GM12864 (cell line): ENCODE data around the gene WDR48.

Experiments
- DNase-seq: peaks from one replicate; pipeline ENCODE4 v3.0.0-alpha.2; 2011; ENCODE audit warnings: low read depth
- H3K4me3 ChIP-seq: 2 replicates; pipeline ENCODE4 v1.5.1; 2011; ENCODE audit warnings: mild to moderate bottlenecking, low read depth, low read length, control low read depth
- TF ChIP-seq, protein P1 (sequence below): IDR thresholded peaks from 2 replicates; pipeline ENCODE4 v1.5.1; 2011; ENCODE audit warnings: low read depth, mild to moderate bottlenecking, moderate library complexity, low read length, control low read depth, inconsistent platforms; ENCODE audit errors: missing control alignments

The WDR48 gene

DNA sequence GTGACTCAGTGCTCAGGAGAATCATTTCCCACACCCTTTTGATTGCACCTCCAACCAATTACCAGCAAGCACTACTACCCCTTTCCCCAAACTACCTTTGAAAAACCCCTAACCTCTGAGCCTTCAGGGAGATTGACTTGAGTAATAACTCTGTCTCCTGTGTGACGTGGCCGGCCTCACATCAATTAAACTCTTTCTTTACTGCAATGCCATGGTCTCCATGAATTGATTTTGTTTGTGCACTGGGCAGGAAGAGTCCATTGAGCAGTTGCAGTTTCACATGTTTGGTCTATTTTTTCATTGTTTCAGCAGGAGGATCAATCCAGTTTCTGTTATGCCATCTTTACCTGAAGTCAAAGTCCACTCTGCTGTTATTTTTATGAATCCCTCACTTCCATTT is 32.5 kb upstream of the WDR48 start:
- no peak overlapping the region for H3K4me3 ChIP-seq
- no peak for DNase-seq
- TF ChIP-seq, protein P1, sequence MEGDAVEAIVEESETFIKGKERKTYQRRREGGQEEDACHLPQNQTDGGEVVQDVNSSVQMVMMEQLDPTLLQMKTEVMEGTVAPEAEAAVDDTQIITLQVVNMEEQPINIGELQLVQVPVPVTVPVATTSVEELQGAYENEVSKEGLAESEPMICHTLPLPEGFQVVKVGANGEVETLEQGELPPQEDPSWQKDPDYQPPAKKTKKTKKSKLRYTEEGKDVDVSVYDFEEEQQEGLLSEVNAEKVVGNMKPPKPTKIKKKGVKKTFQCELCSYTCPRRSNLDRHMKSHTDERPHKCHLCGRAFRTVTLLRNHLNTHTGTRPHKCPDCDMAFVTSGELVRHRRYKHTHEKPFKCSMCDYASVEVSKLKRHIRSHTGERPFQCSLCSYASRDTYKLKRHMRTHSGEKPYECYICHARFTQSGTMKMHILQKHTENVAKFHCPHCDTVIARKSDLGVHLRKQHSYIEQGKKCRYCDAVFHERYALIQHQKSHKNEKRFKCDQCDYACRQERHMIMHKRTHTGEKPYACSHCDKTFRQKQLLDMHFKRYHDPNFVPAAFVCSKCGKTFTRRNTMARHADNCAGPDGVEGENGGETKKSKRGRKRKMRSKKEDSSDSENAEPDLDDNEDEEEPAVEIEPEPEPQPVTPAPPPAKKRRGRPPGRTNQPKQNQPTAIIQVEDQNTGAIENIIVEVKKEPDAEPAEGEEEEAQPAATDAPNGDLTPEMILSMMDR, result no peak

DNA sequence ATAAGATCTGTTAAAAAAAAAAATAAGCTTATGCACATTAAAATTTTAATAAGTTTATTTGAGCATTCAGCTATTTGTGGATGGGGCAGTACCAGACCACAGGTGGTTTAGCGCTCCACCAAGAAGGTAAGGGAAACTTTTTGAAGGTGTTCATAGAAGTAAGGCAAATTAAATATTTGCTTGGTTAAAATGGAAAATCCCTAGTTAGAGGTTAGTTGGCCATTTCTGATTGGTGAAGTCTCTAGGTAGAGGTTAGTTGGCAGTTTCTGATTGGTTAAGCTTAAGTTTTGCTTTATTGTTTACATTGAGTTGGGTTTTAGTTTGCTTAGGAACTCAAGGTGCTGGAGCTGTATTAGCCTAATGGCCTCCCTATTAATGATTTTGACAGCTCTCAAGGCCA is 30.8 kb upstream of the WDR48 start:
- TF ChIP-seq, protein P1, result no peak
- no peak overlapping the region for H3K4me3 ChIP-seq
- DNase-seq, result peak; percentile 15

DNA sequence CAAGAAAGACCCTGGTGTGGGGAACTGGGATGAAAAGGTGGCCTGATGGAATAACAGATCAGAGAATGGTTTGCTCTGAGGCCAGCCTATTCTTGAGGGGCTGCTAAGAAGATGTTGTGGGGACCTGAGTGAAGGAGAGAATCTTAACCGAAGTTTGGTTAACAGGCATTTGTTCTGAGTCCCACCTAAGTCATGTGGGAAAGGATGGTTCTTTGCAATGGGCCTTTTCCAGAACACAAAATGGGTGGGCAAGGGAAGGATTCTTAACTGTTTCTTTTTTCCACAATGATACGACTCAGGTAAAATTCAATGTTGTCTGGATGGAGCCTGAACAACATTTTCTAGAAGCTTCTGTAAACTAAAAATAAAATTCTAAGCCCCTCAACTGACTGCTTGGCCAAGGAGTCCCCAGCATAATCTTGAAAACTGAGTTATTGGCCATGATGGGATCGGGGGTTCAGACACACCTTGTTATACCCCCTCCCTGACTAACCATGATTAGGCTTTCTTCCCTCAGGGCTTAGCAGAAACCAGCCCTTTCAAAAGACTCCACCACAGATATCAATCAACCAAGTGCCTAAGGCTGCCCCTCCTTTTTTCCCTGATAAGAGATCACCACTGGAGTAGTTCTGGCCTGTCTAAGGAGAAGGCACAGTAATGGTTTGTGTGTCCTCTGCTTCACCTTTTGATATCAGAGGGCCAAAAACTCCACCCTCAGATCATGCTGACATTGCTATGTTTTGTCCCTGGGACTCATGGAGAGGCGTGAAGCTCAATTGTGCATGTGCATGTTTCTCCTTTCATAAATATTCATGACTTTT is 30.1 kb upstream of the WDR48 start:
- no peak overlapping the region for H3K4me3 ChIP-seq
- no peak for DNase-seq
- TF ChIP-seq, protein P1, result no peak

DNA sequence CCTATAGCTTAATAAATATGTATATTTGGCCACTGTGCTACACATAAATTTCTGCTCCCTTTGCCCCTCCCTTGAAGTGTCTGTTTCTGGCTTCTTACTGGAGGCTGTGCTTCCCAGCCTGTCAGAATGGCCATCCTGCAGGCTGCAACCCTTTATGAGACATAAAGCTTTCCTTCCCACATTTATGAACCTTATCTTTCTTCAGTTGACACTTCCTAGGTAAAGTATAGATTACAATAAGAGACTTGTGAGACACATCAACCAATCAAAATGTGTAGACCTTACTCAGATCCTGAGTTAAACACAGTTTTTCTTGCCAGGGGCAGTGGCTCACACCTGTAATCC is 29.6 kb upstream of the WDR48 start:
- DNase-seq, result no peak
- TF ChIP-seq, protein P1, result no peak
- no peak overlapping the region for H3K4me3 ChIP-seq

DNA sequence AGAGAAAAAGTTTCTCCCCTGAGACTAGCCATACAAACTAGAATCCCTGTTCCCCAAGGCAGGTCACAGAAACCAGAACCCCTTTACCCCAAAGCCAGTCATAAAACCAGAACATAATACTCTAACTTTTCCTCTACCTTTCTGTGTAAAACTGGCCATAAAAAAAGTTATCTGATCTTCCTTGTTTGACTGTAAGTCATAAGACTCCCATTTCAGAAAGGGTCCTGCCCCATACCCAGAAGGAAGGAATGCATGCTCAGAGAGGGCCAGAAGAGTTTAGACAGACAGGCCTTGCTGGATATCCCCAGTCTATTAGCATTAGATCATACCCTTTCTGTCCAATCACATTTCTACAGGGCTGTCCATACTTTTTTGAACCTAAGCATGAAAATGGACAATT is 27.3 kb upstream of the WDR48 start:
- no peak overlapping the region for H3K4me3 ChIP-seq
- TF ChIP-seq, protein P1, result no peak
- no peak for DNase-seq

DNA sequence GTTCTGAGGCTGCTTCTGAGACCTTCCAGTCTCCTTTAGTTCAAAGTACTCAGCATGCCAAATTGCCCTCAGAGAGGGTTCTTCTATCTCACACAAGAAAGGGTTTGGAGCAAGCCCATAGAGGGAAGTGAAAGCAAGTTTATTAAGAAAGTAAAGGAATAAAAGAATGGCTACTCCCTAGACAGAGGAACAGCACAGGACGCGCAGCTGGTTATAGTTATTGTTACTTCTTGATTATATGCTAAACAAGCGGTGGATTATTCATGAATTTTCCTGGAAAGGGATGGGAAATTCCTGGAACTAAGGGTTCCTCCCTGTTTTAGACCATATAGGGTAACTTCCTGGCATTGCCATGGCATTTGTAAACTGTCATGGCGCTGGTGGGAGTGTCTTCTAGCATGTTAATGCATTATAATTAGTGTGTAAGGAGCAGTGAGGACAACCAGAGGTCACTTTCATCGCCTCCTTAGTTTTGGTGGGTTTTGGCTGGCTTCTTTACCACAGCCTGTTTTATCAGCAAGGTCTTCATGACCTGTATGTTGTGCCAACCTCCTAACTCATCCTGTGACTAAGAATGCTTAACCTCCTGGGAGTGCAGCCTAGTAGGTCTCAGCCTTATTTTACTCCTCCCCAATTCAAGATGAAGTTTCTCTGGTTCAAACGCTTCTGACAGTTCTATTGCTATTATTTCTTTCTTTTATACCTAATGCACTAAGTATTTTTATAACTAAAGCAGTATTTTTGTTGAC is 26.4 kb upstream of the WDR48 start:
- no peak for DNase-seq
- H3K4me3 ChIP-seq, result no peak overlapping the region
- TF ChIP-seq, protein P1, result no peak
